ENCODE results near the gene HUWE1. TPM values are rescaled to one million over a fixed set of nuclear protein-coding genes. Genes with fewer than 3 reads are reported as not detected.

Gene HUWE1
- total and polyA plus RNA-seq, 7 donors: 34.4 to 253 (median 132) TPM

DNA sequence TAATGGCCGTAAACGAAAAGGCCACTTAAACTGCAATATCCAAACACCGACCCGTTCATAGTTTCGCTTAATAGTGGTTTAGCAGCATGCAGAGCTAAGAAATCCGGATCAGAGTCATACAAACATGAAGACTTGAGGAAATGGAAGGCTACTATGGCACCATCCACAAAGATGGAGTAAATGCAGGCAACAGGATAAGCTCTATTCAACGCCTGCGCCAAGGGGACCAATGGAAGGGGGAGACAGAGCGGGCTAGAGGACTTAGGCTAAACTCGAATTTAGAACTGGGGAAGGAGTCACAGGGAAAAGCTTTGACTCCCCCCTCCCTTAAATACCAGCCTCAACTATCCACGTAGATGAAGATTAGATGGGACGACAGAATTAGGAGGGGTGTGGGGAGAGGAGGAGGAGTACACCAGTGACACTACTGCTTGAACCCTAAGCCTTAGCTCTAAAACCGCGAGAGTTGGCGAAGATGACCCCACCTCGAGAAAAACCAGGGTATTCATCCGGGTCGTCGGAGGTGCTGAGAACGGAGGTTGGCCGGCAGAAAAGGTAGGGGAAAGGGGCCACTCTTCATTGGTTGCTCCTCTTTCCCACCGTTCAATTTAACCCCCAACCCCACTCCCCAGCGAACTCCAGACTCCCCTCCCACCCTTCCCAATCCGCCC, 3.5 kb downstream of the HUWE1 start:
- Histone ChIP-seq H3K4me3 (peak overlapping the region; percentile 78), H3K4me1 (peaks cover 11% of the 10 kb centered on the region), H3K9me3 (no peaks in the 10 kb centered on the region), H3K27ac (peak overlapping the region; percentile 92), H3K27me3 (ENCODE audit: insufficient read depth in 3 of 3, low read length in 2 of 3) (no peaks in the 10 kb centered on the region), H3K36me3 (ENCODE audit: insufficient read depth in 1 of 2, low read depth in 1 of 2) (peaks cover 0 to 32% of the 10 kb centered on the region in 2 donors)
- TF ChIP-seq CTCF (IDR thresholded peaks at IDR 0.05): no peak
- DNase-seq (peak in 1 of 2 donors; percentile 19), ATAC-seq (peak in 2 of 4 donors; percentile 17 to 30)
- intact Hi-C loops (cut with DNase I): loop anchor here (10.0 kb wide), 2 partner anchors 362 to 1312 kb away; partner anchors contain the start of genes PFKFB1 (in 1 of the 2) and PHF8 (in 1 of the 2)
- 2 to 34% (median 3%) methylated on average over 17 to 24 of the region's 24 CpGs for WGBS, 3 donors

DNA sequence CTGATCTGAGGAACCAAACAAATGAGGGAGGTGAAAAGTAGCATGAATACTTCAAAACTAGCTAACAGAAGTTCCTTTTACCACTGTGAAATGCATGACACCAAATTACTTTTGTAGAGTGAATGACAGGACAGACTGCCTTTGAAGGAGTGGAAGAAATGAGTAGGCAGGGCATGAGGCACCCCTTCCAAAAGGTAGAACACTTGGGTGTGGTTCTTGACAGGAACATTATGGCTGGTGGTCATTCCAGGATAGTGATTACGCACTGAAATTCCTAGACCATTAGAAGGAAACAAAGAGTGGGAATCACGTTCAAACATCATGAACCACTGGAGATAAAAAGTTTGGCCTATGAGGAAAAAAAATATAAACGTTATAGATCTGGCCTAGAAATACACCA, 4.9 kb downstream of the HUWE1 start:
- H3K4me1 ChIP-seq: peaks cover 11% of the 10 kb centered on the region
- TF ChIP-seq CTCF (IDR thresholded peaks at IDR 0.05): no peak
- H3K27me3 ChIP-seq (ENCODE audit: insufficient read depth in 3 of 3, low read length in 2 of 3): no peaks in the 10 kb centered on the region
- no peak overlapping the region for H3K4me3 ChIP-seq
- H3K27ac ChIP-seq: peak overlapping the region; percentile 30
- DNase-seq (no peak), ATAC-seq (no peak)
- WGBS, 3 donors: 39 to 64% (median 56%) methylated on average over 3 of the region's 3 CpGs
- no peaks in the 10 kb centered on the region for H3K9me3 ChIP-seq
- H3K36me3 ChIP-seq (ENCODE audit: insufficient read depth in 1 of 2, low read depth in 1 of 2): peaks cover 0 to 41% of the 10 kb centered on the region in 2 donors
- intact Hi-C loops (cut with DNase I): loop anchor here (10.0 kb wide), 2 partner anchors 363 to 1313 kb away; partner anchors contain the start of genes PFKFB1 (in 1 of the 2) and PHF8 (in 1 of the 2)

DNA sequence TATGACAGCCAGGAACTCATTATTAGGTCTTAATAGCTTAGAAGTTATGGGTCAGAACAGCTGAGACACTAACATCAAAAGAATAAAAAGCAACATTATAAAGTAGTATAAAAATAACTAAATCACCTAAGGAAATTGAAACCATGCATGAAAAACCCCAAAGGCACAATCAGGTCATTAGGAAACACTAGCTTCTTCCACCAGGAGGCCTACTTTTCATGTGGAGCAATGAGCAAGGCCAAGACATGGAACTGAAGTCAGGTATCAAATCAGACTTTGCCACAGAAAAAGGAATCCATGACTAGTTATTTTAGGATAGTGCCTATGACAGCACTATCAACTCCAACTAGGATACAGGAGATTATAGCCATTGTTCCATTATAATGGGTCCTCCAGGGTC, 7.9 kb downstream of the HUWE1 start:
- H3K36me3 ChIP-seq (ENCODE audit: insufficient read depth in 1 of 2, low read depth in 1 of 2): peaks cover 0 to 41% of the 10 kb centered on the region in 2 donors
- H3K9me3 ChIP-seq: no peaks in the 10 kb centered on the region
- peaks cover 22% of the 10 kb centered on the region for H3K4me1 ChIP-seq
- intact Hi-C loops (cut with DNase I): no loop called here
- peaks cover 0 to 5% (median 0%) of the 10 kb centered on the region in 3 donors for H3K27me3 ChIP-seq (ENCODE audit: insufficient read depth in 3 of 3, low read length in 2 of 3)
- no peak overlapping the region for H3K4me3 ChIP-seq
- peak overlapping the region; percentile 39 for H3K27ac ChIP-seq
- ATAC-seq (peak in 1 of 4 donors; percentile 36), DNase-seq (no peak)
- TF ChIP-seq CTCF (IDR thresholded peaks at IDR 0.05): peak; percentile 9

DNA sequence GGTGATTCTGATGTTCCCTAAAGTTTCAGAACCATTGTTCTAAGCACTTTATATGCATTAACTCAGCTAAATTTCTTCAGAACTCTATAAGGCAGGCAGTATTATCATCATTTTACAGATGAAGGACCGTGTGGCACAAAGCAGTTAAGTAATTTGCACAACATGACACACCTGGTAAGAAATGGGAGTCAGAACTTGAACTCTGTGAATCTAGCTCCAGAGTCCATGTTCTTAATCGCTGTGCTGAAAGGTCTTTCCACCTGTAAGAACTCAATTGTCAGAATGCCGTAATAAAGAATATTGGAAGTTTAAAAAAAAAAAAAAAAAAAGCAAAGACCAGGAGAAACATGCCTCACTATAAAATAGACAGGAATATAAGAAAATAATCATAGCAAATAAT, 9.2 kb downstream of the HUWE1 start:
- intact Hi-C loops (cut with DNase I): no loop called here
- Histone ChIP-seq H3K4me3 (no peak overlapping the region), H3K27ac (no peak overlapping the region), H3K36me3 (ENCODE audit: insufficient read depth in 1 of 2, low read depth in 1 of 2) (peaks cover 0 to 41% of the 10 kb centered on the region in 2 donors), H3K9me3 (no peaks in the 10 kb centered on the region), H3K4me1 (peaks cover 22% of the 10 kb centered on the region), H3K27me3 (ENCODE audit: insufficient read depth in 3 of 3, low read length in 2 of 3) (peaks cover 0 to 5% (median 0%) of the 10 kb centered on the region in 3 donors)
- TF ChIP-seq CTCF (IDR thresholded peaks at IDR 0.05): no peak
- ATAC-seq (no peak), DNase-seq (no peak)
- WGBS, 3 donors: 65 to 95% (median 84%) methylated on average over 3 of the region's 3 CpGs

Data from psoas muscle (tissue), 8 donors.